GM11168 (cell line): ENCODE results near the gene NRIP2.
"Not testable (repeated sequence)": the region's sequence is repeated elsewhere in the genome, so short reads cannot be mapped to it uniquely, and the experiment has no call there.

Experiments
- in situ Hi-C: fragments of 300-500 bp; cut with MboI; formaldehyde crosslinking; loops from one replicate; pipeline ENCODE4 v1.12.0; 2022; ENCODE audit warnings: low sequenced_read_pairs; ENCODE audit not compliant: unreplicated experiment

Gene NRIP2, protein sequence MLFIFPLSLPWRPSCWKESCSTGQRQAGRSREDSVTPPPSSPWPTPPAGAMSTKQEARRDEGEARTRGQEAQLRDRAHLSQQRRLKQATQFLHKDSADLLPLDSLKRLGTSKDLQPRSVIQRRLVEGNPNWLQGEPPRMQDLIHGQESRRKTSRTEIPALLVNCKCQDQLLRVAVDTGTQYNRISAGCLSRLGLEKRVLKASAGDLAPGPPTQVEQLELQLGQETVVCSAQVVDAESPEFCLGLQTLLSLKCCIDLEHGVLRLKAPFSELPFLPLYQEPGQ

DNA sequence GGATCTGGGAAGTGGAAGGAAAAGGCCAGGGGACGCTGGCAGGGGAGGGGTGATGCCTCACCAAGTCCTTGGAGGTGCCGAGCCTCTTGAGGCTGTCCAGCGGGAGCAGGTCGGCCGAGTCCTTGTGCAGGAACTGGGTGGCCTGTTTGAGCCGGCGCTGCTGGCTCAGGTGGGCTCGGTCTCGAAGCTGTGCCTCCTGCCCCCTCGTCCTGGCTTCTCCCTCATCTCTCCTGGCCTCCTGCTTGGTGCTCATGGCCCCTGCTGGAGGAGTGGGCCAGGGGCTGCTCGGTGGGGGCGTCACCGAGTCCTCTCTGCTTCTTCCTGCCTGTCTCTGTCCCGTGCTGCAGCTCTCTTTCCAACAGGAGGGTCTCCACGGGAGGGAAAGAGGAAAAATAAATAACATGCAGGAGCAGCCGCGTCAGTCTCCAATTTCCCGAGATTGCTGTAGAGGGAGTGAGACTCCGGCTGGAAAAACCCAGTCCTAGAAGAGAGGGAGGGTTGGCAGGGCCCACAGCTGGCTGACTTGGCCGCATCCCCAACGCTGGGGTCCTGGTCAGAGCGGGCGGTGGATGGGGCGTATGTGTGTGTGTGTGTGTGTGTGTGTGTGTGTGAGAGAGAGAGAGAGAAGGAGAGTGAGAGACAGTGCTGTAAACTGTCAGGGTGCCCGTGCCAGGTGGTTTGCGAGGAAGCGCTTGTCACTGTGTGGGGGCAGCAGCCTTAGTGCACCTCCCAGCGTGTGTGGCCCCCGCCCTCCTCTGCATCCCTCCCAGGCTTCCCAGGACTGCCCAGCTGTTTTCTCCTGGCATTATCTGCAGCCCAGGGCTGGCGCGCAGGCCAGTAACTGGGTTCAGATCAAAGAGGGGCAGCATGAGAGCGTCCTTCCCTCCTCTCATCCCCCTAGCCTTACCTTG is at the start of gene NRIP2:
Gene NRIP2, minus strand, starts transcription at position 455 of the 911 bp plus-strand sequence. Its CDS starts 52 bp downstream, at position 403.
- in situ Hi-C loops = no loop called here

DNA sequence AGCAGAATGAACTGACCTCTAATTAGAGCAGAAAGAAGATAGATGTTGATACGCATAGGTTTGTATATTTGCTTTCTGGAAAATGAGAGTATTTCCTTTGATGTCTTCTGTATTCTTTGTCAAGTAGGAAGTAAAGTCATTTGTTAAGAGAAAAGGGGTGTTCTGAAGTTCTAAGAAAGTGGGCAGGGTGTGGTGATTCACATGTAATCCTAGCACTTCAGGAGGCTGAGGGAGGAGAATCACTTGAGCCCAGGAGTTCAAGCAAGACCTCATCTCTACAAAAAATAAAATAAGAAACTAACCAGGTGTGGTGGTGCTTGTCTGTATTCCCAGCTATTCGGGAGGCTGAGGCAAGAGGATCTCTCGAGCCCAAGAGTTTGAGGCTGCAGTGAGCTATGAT is 45.0 kb upstream of the NRIP2 start:
- in situ Hi-C loops = loop anchor here (10.0 kb wide), 1 partner anchor 155 kb away; no protein-coding TSS in a partner anchor

DNA sequence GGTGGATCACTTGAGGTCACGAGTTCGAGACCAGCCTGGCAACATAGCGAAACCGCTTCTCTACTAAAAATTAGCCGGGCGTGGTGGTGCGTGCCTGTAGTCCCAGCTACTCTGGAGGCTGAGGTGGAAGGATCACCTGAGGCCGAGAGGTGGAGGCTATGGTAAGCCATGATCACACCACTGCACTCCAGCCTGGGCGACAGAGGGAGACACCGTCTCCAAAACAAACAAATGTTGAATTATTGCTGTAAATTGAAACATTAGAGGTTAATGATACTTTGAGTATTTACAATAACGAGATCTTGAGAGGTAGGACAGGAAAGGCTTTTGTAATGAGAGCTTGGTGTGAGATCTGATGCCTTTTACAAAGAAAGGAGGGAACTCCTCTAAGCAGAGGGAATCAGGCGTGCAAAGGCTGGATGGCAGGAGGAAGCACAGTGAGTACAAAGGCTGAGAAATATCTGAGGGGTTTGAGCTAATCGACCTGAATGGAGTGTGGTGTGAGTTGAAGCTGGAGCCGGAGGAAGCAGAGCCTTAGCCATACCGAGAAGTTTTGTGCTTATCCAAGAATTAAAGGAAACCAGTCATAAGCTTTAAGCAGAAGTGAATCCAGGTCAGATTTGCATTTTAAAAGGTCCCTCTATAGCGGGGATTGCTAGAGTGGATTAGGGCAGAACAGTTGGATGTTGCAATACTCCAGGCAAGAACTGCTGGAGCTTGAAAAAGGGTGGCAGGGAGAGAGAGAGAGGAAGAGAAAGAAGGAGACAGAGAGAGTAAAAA is 43.3 kb upstream of the NRIP2 start:
- in situ Hi-C loops = no loop called here

DNA sequence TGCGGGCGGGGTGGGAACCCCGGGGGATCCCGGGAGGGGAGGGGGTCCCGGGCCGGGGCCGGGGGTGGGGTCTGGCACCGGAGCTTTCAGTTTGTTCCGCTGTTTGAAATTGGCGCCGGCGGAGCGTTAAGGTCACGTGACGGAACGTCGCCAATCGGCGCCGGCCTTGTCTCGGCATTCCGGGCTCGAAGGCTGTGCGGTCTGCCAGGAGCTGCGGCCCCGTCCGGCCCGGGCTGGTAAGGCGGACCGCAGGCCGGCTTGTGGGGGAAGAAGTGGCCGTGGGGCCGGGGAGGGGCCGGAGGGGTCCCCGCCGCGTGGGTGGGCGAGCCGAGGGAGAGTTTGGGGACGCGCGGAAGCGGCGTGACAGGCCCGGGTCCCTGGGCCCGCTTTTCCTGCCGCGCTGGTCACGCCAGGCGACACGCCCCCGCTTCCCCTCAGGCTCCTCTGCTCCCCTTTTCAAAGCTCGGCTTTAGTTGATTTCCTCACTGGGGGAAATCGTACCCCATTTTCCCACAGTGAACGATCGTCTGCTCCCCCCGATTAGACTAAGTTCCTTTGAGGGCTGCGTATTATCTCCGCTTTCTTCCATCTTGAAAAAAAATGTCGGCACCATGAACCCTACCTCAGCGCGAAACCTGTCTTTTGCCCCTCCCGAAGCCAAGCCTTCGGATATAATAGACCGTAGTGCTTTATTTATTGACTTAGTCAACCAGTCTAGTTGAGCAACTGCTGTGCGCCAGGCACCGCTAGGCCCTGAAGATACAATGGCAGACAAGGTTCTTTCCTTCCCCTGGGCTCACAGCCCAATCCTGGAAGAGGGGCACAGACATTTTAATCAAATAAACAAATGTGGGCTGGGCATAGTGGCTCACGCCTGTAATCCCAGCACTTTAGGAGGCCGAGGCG is 42.5 kb upstream of the NRIP2 start, which contains the start of the genes FOXM1 and RHNO1:
Gene FOXM1, minus strand, starts transcription at position 128 of the 906 bp plus-strand sequence. CDS start 2,696 bp downstream, outside the sequence.
Gene RHNO1, plus strand, starts transcription at position 177 of the 906 bp plus-strand sequence. CDS start 8,144 bp downstream, outside the sequence.
- in situ Hi-C loops = no loop called here

DNA sequence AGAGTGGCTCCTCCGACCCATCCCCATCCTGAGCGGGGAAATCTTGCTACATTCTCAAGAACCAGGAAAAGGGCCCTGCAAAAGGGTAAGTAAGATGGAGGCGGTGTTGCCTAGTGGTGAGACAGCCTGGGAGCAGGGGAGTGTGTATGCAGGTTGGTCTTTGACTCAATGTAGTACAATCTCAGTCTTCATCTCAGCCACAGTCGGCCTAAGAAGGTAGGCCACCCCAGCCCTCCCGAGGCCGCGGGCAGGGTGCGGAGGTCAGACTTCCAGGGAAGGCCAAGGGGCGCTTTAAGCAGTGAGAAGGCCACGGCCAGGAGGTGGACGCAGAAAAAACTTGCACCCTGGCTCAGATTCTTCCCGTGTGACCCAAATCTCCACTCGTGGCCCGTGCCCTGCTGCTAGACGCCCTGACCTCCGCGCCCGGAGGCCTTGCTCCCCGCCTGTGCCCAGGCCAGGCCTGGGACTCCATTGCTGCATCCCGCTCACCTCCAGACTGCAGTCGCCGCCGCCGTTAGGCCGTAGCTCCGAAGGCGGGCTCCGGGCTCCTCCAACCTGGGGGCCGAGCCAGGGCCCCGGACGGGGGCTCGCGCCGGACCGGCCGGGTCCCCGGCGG is 41.7 kb upstream of the NRIP2 start:
- in situ Hi-C loops = no loop called here

DNA sequence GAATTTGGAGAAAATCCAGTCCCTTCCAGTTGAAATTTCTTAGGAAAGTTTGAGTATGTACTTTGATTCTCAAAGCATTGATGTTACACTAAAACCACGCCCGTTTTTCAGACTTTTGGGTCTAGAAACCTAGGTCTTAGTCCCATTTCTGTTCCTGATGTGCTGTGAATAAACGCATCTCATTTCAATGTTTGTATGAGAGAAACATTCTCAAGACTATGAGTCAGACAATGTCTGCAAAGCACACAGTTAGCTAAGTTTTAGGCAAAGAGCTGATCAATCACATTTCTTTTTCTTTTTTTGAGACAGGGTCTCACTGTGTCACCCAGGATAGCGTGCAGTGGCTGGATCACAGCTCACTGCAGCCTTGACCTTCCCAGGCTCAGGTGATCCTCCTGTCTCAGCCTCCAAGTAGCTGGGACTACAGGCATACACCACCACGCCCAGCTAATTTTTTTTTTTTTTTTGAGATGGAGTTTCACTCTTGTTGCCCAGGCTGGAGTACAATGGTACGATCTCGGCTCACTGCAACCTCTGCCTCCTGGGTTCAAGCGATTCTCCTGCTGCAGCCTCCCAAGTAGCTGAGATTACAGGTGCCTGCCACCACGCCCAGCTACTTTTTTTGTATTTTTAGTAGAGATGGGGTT is 34.3 kb upstream of the NRIP2 start:
- in situ Hi-C loops = not testable (repeated sequence)

DNA sequence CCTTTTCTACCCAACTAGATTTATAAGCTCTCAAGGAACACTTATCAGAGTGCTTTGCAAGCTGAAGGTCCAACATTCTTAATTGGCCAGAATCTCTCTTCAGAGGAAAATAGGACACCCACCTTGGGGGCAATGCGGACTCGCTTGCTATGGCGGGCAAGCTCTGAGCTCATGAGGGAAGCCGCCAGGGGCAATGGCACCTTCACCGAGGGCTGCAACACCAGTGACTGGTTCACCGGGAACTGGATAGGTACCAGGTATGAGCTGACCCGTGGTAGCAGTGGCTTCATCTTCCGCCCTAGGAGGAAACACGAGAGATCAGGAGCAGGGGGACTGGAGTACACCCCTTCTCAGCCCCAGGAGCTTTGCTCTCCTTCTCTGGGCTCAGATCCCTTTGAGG is 29.4 kb upstream of the NRIP2 start:
- in situ Hi-C loops = no loop called here

DNA sequence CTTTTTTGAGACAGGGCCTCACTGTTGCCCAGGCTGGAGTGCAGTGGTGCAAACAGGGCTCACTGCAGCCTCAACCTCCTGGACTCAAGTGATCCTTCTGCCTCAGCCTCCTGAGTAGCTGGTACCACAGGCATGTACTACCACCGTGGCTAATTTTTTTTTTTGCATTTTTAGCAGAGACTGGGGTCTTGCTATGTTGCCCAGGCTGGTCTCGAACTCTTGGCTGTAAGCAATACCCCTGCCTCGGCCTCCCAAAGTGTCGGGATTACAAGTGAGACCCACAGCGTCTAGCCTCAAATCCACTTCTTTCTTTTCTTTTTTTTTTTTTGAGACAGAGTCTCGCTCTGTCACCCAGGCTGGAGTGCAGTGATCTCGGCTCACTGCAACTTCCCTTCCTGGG is 28.6 kb upstream of the NRIP2 start:
- in situ Hi-C loops = not testable (repeated sequence)

DNA sequence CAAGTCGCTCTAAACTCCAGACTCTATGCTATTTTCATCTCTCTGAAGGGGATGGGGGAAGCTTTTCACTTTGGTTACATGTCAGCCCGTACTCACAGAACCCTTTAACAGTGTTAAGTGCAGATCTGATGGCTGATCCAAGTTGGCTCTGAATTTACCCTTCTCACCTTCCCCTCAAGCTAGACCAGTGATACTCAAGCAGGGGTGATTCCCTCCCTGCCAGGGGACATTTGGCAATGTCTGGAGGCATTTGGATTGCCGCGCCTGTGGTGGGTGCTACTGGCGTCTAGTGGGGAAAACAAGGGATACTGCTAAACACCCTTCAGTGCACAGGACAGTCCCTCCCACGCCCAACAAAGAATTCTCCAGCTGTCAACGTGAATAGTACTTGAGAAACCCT is 28.0 kb upstream of the NRIP2 start:
- in situ Hi-C loops = no loop called here

DNA sequence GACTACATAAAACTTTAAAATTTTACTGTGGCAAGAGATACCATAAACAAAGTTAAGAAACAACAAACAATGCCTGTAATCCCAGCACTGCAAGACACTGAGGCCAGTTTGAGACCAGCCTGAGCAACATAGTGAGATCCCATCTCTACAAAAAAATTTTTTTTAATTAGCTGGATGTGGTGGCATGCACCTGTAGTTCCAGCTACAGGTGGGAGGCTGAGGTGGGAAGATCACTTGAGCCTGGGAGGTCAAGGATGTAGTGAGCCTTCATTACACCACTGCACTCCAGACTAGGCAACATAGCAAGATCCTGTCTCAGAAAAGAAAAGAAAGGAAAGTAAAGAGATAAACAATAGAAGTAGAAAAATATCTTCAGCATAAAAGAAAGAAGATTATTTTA is 25.3 kb upstream of the NRIP2 start:
- in situ Hi-C loops = no loop called here

DNA sequence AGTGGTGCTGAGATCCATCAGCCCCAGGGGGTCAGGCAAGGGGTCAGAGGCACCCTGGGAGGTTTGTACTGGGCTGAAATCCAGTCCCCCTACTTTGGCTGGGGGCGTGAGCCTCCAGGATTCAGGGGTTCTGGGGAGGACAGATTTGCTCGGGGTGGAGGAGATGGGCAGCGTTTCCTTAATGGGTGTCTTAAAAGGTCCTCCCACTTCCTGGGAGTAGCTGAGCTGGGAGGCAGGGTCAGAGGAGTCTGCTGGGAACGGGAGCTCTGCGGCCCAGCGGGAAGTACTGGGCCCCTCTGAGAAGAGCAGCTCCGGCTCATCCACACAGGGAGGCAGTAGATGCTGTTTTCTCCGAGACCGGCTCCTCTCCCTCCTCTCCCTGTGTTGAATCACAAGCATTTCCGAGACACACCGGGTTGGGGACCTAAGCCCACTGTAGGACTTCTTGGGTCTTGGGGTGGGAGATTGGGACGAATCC is 24.1 kb upstream of the NRIP2 start:
- in situ Hi-C loops = no loop called here

DNA sequence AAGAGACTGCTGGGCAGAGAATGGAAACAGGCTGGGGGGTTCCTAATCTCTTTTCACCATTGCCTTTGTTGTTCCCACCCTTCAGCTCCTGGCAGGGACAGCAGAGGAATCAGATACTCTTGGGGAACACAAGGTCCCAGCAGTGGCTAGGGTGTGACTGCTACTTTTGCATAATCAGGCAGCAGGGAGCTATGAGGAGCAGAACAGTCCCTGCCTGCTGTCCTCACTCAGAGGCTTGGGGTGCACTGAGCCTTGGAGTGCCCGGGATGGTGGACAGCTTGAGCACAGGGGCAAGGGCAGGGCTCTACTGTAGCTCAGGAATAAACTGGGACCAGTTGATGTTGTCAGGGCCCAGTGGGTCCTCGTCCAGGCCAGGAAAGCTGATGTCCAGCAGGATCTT is 23.5 kb upstream of the NRIP2 start:
- in situ Hi-C loops = no loop called here

DNA sequence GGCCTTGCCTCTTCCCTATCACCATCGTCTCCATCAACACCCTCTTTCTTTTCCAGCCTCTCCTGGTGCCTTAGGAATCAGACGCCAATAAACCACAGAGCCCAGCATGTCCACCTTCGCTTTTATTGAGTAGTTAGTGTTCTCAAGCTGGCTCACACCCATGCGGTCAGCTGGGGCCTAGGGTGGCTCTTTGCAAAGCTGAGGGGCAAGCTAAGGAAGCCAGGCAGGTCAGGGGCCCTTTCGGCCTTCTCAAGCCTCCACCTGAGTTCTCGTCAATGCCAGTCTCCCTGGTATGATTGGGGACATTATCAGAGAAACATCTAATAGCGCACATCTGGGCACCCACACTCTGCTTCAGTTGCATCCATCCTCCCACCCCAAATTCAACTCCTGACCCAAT is 22.7 kb upstream of the NRIP2 start:
- in situ Hi-C loops = no loop called here

DNA sequence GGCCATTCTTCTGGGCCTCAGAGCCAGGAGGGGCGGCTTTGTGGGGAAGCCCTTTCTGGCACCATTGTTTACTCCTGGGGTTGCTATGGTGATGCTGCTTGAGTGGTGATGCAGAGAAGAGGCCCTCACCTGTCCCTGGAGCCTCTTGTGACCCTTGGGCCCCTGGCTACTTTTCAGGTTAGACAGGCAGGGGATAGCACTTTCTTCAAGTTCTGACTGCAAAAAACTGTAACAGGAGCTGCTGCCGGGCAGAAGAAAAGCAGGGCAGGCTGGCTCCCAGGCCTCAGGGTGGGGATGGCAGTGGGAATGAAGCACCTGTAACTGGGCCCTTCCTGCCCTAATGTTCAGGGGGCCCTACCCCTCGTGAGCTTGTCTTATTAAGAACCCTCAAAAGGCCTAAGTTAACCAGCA is 22.2 kb upstream of the NRIP2 start, which contains the start of gene TEX52:
Gene TEX52, minus strand, starts transcription at position 19 of the 411 bp plus-strand sequence. Its CDS starts 13 bp downstream, at position 6.
- in situ Hi-C loops = no loop called here

DNA sequence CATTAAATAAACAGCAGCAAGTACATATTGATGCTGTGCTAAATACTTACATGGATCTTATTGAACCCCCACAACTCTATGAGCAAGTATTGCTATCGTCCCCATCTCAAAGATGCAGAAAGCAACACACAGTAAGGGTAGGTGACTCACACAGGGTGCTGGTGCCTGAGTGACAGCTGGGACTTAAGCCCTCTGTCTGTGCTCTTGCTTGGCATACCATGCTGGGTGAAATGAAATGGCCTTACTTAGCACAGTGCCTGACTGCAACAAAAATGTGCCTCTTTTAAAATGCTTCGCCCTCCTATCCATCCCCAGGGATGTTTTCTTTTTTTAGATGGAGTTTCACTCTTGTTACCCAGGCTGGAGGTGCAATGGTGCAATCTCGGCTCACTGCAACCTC is 21.2 kb upstream of the NRIP2 start:
- in situ Hi-C loops = no loop called here

DNA sequence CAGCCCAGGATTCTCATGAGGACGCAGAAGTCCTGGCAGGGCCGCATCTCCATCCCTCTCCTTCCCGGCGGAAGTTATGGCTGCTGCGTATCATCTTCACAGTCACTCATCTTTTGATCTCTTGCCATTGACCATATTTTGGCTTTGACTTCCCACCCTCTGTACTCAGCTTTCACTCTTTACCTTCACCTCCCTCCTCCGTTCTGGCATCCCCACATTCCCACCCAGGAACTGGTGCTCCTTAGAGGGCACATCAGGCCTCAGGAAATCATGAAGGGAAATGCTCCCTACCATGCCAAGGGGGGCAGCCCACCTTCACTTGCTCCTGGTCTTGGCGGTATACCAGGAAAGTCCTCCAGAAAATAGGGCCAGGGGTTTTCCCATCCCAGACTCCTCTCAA is 20.7 kb upstream of the NRIP2 start:
- in situ Hi-C loops = no loop called here

DNA sequence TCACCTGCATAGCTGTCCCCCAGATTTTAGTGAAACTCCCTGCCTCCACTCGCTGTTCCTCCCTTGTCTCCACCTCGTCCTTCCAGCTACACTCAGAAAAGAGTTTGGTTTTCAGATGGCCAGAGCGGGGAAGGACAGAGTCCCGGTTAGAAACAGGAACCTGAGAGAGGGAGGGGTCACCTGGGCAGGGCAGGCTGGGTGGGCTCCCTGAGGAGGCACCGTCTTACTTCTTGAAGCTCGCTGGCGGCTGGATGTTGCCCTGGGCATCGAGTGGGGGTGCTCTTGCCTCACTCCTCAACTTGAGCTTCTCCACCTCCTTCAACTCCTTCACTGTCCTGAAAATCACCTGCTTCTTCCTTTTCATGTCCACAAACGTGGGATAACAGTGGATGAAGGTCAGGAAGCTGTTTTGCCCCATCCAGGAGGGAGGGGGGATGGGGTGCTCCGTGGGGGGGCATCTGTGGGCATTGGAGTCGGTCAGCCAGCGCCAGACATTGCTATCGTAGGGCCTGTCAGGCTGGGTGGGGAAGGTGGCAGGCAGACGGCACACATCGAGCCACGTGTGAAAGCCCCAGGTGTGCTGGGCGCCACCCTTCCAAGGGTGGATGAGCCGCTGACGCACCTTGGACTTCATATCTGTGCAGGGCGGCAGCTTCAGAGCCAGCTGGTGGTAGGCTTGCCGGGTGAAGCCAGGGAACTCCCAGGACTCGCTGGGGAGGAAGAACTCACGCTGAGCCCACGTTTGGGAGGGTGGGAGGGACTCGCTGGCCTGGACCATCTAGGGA is 20.0 kb upstream of the NRIP2 start:
- in situ Hi-C loops = no loop called here
